ENCODE data around the gene APELA.
"Not testable (repeated sequence)": the region's sequence is repeated elsewhere in the genome, so short reads cannot be mapped to it uniquely, and the experiment has no call there.

Gene APELA

DNA sequence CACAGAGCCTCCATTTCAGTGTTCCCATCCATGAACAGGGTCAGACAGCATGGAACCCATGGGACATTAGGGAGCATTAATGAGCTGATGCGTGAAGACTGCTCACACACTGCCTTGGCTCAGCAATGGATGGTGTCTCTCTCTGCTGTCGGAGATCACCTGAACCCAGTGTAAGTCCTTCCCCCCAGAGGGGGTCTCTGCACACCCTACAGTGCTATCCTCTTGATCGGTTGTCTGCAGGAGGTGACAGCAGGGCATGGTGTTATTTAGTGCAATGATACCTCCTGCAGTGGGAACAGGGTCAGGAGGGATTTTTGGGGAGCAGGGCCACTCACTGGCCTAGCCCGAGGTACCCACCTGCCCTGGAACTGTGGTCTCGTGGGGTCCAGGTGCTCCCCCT lies 25.6 kb downstream of the APELA start:
- no peaks in the 10 kb centered on the region for H3K4me1 ChIP-seq
- no peaks in the 10 kb centered on the region for H3K36me3 ChIP-seq
- intact Hi-C loops (cut with DNase I; ENCODE audit: low total_unique reads): no loop called here
- no peak overlapping the region for H3K4me3 ChIP-seq
- no peak overlapping the region for H3K27ac ChIP-seq
- H3K9me3 ChIP-seq: no peaks in the 10 kb centered on the region
- TF ChIP-seq, protein P1, sequence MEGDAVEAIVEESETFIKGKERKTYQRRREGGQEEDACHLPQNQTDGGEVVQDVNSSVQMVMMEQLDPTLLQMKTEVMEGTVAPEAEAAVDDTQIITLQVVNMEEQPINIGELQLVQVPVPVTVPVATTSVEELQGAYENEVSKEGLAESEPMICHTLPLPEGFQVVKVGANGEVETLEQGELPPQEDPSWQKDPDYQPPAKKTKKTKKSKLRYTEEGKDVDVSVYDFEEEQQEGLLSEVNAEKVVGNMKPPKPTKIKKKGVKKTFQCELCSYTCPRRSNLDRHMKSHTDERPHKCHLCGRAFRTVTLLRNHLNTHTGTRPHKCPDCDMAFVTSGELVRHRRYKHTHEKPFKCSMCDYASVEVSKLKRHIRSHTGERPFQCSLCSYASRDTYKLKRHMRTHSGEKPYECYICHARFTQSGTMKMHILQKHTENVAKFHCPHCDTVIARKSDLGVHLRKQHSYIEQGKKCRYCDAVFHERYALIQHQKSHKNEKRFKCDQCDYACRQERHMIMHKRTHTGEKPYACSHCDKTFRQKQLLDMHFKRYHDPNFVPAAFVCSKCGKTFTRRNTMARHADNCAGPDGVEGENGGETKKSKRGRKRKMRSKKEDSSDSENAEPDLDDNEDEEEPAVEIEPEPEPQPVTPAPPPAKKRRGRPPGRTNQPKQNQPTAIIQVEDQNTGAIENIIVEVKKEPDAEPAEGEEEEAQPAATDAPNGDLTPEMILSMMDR (IDR thresholded peaks at IDR 0.05): no peak
- H3K27me3 ChIP-seq: no peaks in the 10 kb centered on the region
- DNase-seq: no peak

DNA sequence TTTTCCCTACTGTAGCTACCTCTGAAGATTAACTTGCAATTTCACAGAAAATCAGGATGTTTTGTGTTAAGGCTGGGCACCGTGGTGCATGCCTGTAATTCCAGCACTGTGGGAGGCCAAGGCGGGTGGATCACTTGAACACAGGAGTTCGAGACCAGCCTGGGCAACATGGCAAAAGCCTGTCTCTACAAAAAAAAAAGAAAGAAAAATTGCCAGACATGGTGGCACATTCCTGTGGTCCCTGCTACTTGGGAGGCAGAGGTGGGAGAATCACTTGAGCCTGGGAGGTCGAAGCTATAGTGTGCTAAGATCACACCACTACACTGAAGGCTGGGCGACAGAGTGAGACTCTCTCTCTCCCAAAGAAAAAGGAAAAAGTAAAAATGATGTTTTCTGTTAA lies 27.4 kb downstream of the APELA start:
- TF ChIP-seq, protein P1 (IDR thresholded peaks at IDR 0.05): no peak
- intact Hi-C loops (cut with DNase I; ENCODE audit: low total_unique reads): no loop called here
- Histone ChIP-seq H3K9me3 (no peaks in the 10 kb centered on the region), H3K36me3 (no peaks in the 10 kb centered on the region), H3K27me3 (no peaks in the 10 kb centered on the region), H3K4me3 (no peak overlapping the region), H3K4me1 (no peaks in the 10 kb centered on the region), H3K27ac (no peak overlapping the region)
- no peak for DNase-seq

DNA sequence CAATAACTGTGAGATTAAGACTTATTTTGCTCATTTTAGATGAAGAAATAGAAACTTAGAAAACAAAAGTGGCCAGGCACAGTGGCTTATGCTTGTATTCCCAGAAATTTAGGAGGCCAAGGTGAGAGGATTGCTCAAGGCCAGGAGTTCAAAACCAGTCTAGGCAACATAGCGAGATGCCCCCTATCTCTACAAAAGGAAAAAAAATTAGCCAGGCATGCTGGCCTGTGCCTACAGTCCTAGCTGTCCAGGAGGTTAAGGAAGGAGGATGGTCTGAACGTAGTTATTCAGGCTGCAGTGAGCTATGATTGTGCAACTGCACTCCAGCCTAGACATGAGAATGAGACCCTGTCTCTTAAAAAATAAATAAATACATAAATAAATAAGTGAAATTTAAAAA lies 28.0 kb downstream of the APELA start:
- intact Hi-C loops (cut with DNase I; ENCODE audit: low total_unique reads): no loop called here
- Histone ChIP-seq H3K27ac (no peak overlapping the region), H3K4me3 (no peak overlapping the region), H3K36me3 (no peaks in the 10 kb centered on the region), H3K9me3 (no peaks in the 10 kb centered on the region), H3K4me1 (no peaks in the 10 kb centered on the region), H3K27me3 (no peaks in the 10 kb centered on the region)
- TF ChIP-seq, protein P1 (IDR thresholded peaks at IDR 0.05): no peak
- no peak for DNase-seq

GRCh38 chr4:164906368-164906767 lies 29.4 kb downstream of the APELA start:
- H3K36me3 ChIP-seq: no peaks in the 10 kb centered on the region
- no peaks in the 10 kb centered on the region for H3K27me3 ChIP-seq
- H3K9me3 ChIP-seq: no peaks in the 10 kb centered on the region
- H3K4me3 ChIP-seq: no peak overlapping the region
- H3K27ac ChIP-seq: no peak overlapping the region
- TF ChIP-seq, protein P1 (IDR thresholded peaks at IDR 0.05): no peak
- intact Hi-C loops (cut with DNase I; ENCODE audit: low total_unique reads): no loop called here
- no peaks in the 10 kb centered on the region for H3K4me1 ChIP-seq
- no peak for DNase-seq

DNA sequence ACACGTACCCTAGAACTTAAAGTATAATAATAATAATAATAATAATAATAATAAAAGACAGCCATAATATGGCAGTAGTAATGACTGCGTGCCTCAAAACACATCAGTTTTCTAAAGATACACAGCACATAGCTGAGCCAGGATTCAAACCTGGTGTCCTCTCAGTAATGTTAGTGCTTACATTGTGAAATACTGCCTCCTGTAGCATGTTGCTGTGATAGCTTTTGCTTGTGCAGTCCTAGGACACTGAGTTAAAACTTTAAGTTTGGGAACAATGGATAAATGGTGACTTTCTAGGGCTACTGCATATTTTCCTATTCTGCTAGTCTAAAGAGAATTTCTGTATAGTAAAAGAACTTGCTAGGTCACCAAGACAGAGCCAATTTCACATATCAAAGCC lies 36.5 kb downstream of the APELA start:
- not testable (repeated sequence) for H3K4me3 ChIP-seq

DNA sequence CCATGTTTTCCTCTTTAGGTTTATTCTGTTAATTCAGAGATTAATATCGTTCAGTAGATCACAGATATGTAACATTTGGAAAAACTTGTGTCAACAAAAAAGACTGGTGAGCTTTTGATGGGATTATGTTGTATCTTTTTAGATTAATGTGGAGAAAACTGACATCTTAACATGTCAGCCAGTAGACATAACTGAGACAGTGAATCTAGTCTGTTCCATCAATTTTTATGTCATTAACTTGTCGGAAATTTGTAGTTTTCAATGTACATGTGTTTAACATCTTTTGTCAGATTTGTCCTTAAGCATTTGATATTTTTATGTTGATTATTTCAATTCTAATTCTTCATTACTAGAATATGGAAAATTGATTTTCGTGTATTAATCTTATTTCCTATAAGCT lies 42.0 kb downstream of the APELA start:
- Histone ChIP-seq H3K36me3 (no peaks in the 10 kb centered on the region), H3K4me3 (no peak overlapping the region), H3K4me1 (no peaks in the 10 kb centered on the region), H3K9me3 (no peaks in the 10 kb centered on the region), H3K27me3 (no peaks in the 10 kb centered on the region), H3K27ac (no peak overlapping the region)
- TF ChIP-seq, protein P1 (IDR thresholded peaks at IDR 0.05): no peak
- intact Hi-C loops (cut with DNase I; ENCODE audit: low total_unique reads): no loop called here
- DNase-seq: no peak

More for the DNA sequence above, 36.5 kb downstream of the APELA start:
- H3K36me3 ChIP-seq; H3K4me1 ChIP-seq; H3K9me3 ChIP-seq; H3K27ac ChIP-seq; intact Hi-C loops (cut with DNase I; ENCODE audit: low total_unique reads); H3K27me3 ChIP-seq; DNase-seq: not testable (repeated sequence)
